ENCODE measurements around the gene LRRC7.
"Not testable (repeated sequence)": the region's sequence is repeated elsewhere in the genome, so short reads cannot be mapped to it uniquely, and the experiment has no call there.

- TF ChIP-seq CTCF (IDR thresholded peaks at IDR 0.05 in 4 of 5, conservative IDR thresholded peaks at IDR 0.05 in 1 of 5); POLR2A (IDR thresholded peaks at IDR 0.05): not testable (repeated sequence)
Measured at GRCh38 chr1:69888016-69888415, 320.3 kb downstream of the LRRC7 start.

Data from gastrocnemius medialis (tissue), 4 donors.